Thoracic aorta (tissue), 2 donors: ENCODE results near the gene CABLES2. TPM values are rescaled to one million over a fixed set of nuclear protein-coding genes. Genes with fewer than 3 reads are reported as not detected.
"Not testable (repeated sequence)": the region's sequence is repeated elsewhere in the genome, so short reads cannot be mapped to it uniquely, and the experiment has no call there.

Experiments used
- ATAC-seq: fragments of 150-250 bp; one replicate; pipeline ENCODE4 v1.8.0; 2017; ENCODE audit warnings: low read depth; ENCODE audit not compliant: insufficient number of reproducible peaks, low FRiP score
- DNase-seq: peaks from one replicate; pipeline ENCODE4 v3.0.0-alpha.2; 2020; ENCODE audit warnings: low spot score
- H3K27ac ChIP-seq, 2 donors: fragments of 200-600 bp; sonication (generic); 1 replicate in 1 of 2; 2 replicates in 1 of 2; pipeline ENCODE4 v1.5.1; 2016; ENCODE audit warnings: mild to moderate bottlenecking in 2 of 2, moderate library complexity in 2 of 2
- H3K27me3 ChIP-seq: fragments of 200-600 bp; sonication (generic); replicated peaks from 2 replicates; pipeline ENCODE4 v1.6.0; 2016; ENCODE audit warnings: mild to moderate bottlenecking; ENCODE audit not compliant: insufficient read depth
- H3K36me3 ChIP-seq: fragments of 200-600 bp; sonication (generic); one replicate; pipeline ENCODE4 v1.5.1; 2016
- H3K4me1 ChIP-seq, 2 donors: fragments of 200-600 bp; sonication (generic); 1 replicate in 1 of 2; 2 replicates in 1 of 2; pipeline versions ENCODE4 v1.5.1 to v1.6.0; 2016; ENCODE audit warnings: low read depth in 2 of 2, mild to moderate bottlenecking in 1 of 2; ENCODE audit not compliant: control insufficient read depth in 1 of 2
- H3K4me3 ChIP-seq: fragments of 200-600 bp; sonication (generic); 2 replicates; pipeline ENCODE4 v1.5.1; 2016; ENCODE audit warnings: mild to moderate bottlenecking
- H3K9me3 ChIP-seq: fragments of 200-600 bp; sonication (generic); 2 replicates; pipeline ENCODE4 v1.5.1; 2016
- total RNA-seq, 2 donors: library from RNA; depleted of rRNA; stranded (reverse); fragments of >200 nt; gene quantifications; one replicate each; pipeline versions ENCODE4 v1.1.0 to v1.2.3, GENCODE V29; 2016
- TF ChIP-seq, protein P1 (sequence below): fragments of 200-600 bp; sonication (generic); IDR thresholded peaks from one replicate; pipeline ENCODE4 v1.5.1; 2019; ENCODE audit warnings: antibody characterized with exemption

Gene CABLES2
- total RNA-seq, 2 donors from 2014 or later, result 2.1 to 9.2 TPM

DNA sequence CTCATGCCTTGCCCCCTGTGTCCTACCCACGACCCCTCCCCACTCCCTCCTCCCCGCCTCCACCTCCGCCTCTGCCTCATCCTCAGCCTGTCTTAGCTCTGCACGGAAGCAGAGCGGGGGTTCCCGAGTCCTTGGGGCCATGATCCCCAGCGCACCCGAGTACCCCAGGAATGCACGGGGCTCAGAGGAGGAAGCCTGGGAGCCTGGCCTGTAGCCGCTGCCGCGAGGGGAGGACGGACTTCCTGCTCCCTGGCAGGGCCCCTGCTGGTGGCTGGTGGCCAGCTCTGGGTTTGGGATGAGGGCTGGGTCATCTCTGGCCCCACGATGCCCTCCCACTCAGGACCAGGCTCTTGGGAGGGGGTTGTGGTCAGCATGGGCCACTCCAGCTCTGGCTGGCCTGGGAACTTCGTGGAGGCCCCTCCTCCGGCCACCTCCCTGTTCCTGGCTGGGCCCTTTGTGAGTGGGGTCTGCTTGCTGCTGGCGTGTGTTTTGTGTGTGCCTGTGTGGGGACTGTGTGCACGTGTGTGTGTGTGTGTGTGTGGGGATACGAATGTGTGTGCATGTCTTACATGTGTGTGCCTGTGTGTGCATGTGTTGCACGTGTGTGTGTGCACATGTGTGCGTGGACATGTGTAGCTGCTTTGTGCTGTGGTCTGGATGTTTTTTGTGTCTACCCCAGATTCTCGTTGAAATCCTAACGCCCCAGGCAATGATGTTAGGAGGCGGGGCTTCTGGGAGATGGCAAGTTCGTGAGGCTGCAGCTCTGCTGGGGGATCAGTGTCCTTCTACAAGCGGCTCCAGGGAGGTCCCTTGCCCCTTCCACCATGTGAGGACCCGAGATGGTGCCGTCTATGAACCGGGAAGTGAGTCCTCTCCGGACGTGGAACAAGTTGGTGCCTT is 21.6 kb upstream of the CABLES2 start:
- ATAC-seq, result no peak
- no peak for DNase-seq
- no peaks in the 10 kb centered on the region for H3K36me3 ChIP-seq
- H3K27me3 ChIP-seq, result no peaks in the 10 kb centered on the region
- peaks cover 4 to 6% of the 10 kb centered on the region in 2 donors for H3K4me1 ChIP-seq
- no peak overlapping the region for H3K27ac ChIP-seq
- TF ChIP-seq, protein P1, sequence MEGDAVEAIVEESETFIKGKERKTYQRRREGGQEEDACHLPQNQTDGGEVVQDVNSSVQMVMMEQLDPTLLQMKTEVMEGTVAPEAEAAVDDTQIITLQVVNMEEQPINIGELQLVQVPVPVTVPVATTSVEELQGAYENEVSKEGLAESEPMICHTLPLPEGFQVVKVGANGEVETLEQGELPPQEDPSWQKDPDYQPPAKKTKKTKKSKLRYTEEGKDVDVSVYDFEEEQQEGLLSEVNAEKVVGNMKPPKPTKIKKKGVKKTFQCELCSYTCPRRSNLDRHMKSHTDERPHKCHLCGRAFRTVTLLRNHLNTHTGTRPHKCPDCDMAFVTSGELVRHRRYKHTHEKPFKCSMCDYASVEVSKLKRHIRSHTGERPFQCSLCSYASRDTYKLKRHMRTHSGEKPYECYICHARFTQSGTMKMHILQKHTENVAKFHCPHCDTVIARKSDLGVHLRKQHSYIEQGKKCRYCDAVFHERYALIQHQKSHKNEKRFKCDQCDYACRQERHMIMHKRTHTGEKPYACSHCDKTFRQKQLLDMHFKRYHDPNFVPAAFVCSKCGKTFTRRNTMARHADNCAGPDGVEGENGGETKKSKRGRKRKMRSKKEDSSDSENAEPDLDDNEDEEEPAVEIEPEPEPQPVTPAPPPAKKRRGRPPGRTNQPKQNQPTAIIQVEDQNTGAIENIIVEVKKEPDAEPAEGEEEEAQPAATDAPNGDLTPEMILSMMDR, result no peak
- no peak overlapping the region for H3K4me3 ChIP-seq
- H3K9me3 ChIP-seq, result no peaks in the 10 kb centered on the region

DNA sequence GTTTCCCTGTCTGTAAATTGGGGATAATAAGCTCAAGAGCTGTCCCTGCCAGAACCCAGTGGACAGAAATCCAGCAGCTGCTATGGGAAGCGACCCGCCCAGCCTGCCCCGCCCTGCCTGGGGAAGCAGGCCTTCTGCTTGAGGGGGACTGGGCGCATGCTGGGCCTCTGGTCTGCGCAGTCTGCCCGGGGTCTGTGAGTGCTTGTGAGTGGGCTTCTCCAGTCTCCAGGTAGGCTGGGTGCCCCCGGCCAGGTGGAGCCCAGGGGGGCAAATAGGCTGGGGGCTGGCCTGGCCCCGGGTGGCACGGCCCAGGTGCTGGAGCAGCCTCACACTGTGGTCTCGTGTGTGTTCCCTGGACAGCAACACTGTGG is 20.9 kb upstream of the CABLES2 start:
- Histone ChIP-seq H3K27ac (no peak overlapping the region), H3K27me3 (no peaks in the 10 kb centered on the region), H3K36me3 (no peaks in the 10 kb centered on the region), H3K4me3 (no peak overlapping the region), H3K9me3 (no peaks in the 10 kb centered on the region), H3K4me1 (no peaks in the 10 kb centered on the region)
- ATAC-seq (no peak), DNase-seq (no peak)
- TF ChIP-seq, protein P1, result no peak

GRCh38 chr20:62427172-62428001 is 20.3 kb upstream of the CABLES2 start, which contains the start of gene RBBP8NL:
Gene RBBP8NL (minus strand): TSS chr20:62427539. CDS start chr20:62419647, 7,892 bp downstream.
- H3K27me3 ChIP-seq, result no peaks in the 10 kb centered on the region

GRCh38 chr20:62426699-62427131 is 19.6 kb upstream of the CABLES2 start:
- H3K27me3 ChIP-seq, result no peaks in the 10 kb centered on the region
- DNase-seq, result no peak
- H3K4me1 ChIP-seq, result no peaks in the 10 kb centered on the region
- ATAC-seq, result no peak
- no peaks in the 10 kb centered on the region for H3K9me3 ChIP-seq
- H3K36me3 ChIP-seq, result no peaks in the 10 kb centered on the region
- TF ChIP-seq, protein P1, result no peak
- no peak overlapping the region for H3K27ac ChIP-seq
- H3K4me3 ChIP-seq, result no peak overlapping the region

More at GRCh38 chr20:62427172-62428001, 20.3 kb upstream of the CABLES2 start, which contains the start of gene RBBP8NL:
- ATAC-seq (no peak), DNase-seq (no peak)
- Histone ChIP-seq H3K4me1 (no peaks in the 10 kb centered on the region), H3K36me3 (no peaks in the 10 kb centered on the region), H3K27ac (no peak within 1 kb of the TSS), H3K4me3 (no peak within 1 kb of the TSS), H3K9me3 (no peaks in the 10 kb centered on the region)
- TF ChIP-seq, protein P1, result no peak

DNA sequence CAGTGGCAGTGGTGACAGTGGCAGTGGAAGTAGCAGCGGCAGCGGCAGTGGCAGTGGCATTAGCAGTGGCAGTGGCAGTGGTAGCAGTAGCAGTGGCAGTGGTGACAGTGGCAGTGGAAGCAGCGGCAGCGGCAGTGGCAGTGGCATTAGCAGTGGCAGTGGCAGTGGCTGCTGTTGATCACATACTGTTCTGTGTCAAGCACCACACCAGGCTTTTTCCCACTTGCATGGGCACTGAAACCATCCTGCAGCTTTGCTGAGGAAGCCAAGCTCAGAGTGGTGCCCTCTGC is 18.9 kb upstream of the CABLES2 start:
- not testable (repeated sequence) for ATAC-seq, H3K27ac ChIP-seq, H3K4me1 ChIP-seq, DNase-seq, H3K4me3 ChIP-seq, H3K9me3 ChIP-seq, H3K36me3 ChIP-seq, H3K27me3 ChIP-seq
